C4-2B (cell line): ENCODE data around the gene C9.

Experiments
- CTCF ChIP-seq: fragments of 450-650 bp; conservative IDR thresholded peaks from 2 replicates; pipeline ENCODE4 v1.5.1; 2017; ENCODE audit warnings: mild to moderate bottlenecking
- ZFX ChIP-seq: fragments of 450-650 bp; IDR thresholded peaks from 2 replicates; pipeline ENCODE4 v1.6.1; 2017

- no peak for TF ChIP-seq CTCF
- no peak for TF ChIP-seq ZFX
Measured at GRCh38 chr5:39363217-39363616, 1.1 kb downstream of the C9 start.
